Endothelial cell of umbilical vein (primary cell): Measurements from ENCODE around the gene OR4F17. TPM values are rescaled to one million over a fixed set of nuclear protein-coding genes. Genes with fewer than 3 reads are reported as not detected.
"Not testable (repeated sequence)": the region's sequence is repeated elsewhere in the genome, so short reads cannot be mapped to it uniquely, and the experiment has no call there.

Experiments used
- Bru-seq: library from RNA; stranded (reverse); fragments of 400-500 nt; gene quantifications from one replicate; lab custom pipeline; 2021; lab: Mats Ljungman, UMichigan
- BruChase-seq, 2 experiments: library from RNA; stranded (reverse); fragments of 400-500 nt; gene quantifications; one replicate each; lab custom pipeline; 2021; lab: Mats Ljungman, UMichigan
- BruUV-seq: library from RNA; stranded (reverse); fragments of 400-500 nt; replicated peaks from 2 replicates; lab custom pipeline; 2021; lab: Mats Ljungman, UMichigan
- CTCF ChIA-PET: fragments of 300-600, 350-600 bp; sonication (Branson Sonifier 250); formaldehyde crosslinking; loops from one replicate; lab custom pipeline; 2021; ENCODE audit warnings: antibody characterized with exemption, inconsistent platforms; lab: Charles Lee
- POLR2A ChIA-PET: fragments of 300-600, 350-600 bp; sonication (Branson Sonifier 250); formaldehyde crosslinking; loops from one replicate; lab custom pipeline; 2021; ENCODE audit warnings: antibody characterized with exemption, inconsistent platforms; lab: Charles Lee
- DNase-seq: peaks from one replicate; pipeline ENCODE4 v3.0.0-alpha.2; 2011; ENCODE audit warnings: low read depth, low spot score
- FAIRE-seq: peaks from 2 replicates; lab custom pipeline; 2011; peaks lifted over from hg19 to GRCh38; lab: Jason Lieb, UNC
- H2AFZ ChIP-seq: 2 replicates; pipeline ENCODE4 v1.6.0; 2012; ENCODE audit warnings: low read depth, low read length, control low read depth, inconsistent platforms
- H3K27ac ChIP-seq: 2 replicates; pipeline ENCODE4 v1.5.1; 2011; ENCODE audit warnings: low read depth, mild to moderate bottlenecking, control low read depth, low read length, moderate library complexity; ENCODE audit not compliant: insufficient read depth
- H3K27me3 ChIP-seq, 2 experiments: 2 replicates each; pipeline versions ENCODE4 v1.6.0 to v1.6.1; 2011; ENCODE audit warnings: low read length in 2 of 2, mixed read lengths in 1 of 2; ENCODE audit not compliant: control insufficient read depth in 2 of 2, insufficient read depth in 2 of 2
- H3K36me3 ChIP-seq, 2 experiments: 2 replicates in 1 of 2; 3 replicates in 1 of 2; pipeline ENCODE4 v1.5.1; 2011; ENCODE audit warnings: low read length in 2 of 2, mild to moderate bottlenecking in 1 of 2, moderate library complexity in 1 of 2; ENCODE audit not compliant: control insufficient read depth in 2 of 2, insufficient read depth in 2 of 2; ENCODE audit errors: extremely low read depth in 1 of 2
- H3K4me1 ChIP-seq: 3 replicates; pipeline ENCODE4 v1.5.1; 2011; ENCODE audit warnings: mild to moderate bottlenecking, low read length; ENCODE audit not compliant: control insufficient read depth, insufficient read depth; ENCODE audit errors: extremely low read depth
- H3K4me2 ChIP-seq: 2 replicates; pipeline ENCODE4 v1.6.1; 2011; ENCODE audit warnings: low read length, control low read depth, mixed read lengths; ENCODE audit not compliant: insufficient read depth
- H3K4me3 ChIP-seq, 3 experiments: fragments of 200-600 bp in 1 of 3; sonication (generic), shearing (Covaris generic) in 1 of 3; replicated peaks in 1 of 3; 2 replicates each; pipeline ENCODE4 v1.5.1; 2011 to 2016; ENCODE audit warnings: control low read depth in 3 of 3, low read length in 3 of 3, mild to moderate bottlenecking in 2 of 3, inconsistent platforms in 1 of 3, low read depth in 1 of 3, moderate library complexity in 1 of 3; ENCODE audit not compliant: insufficient read depth in 1 of 3
- H3K79me2 ChIP-seq: 2 replicates; pipeline ENCODE4 v1.6.0; 2012; ENCODE audit warnings: low read length, inconsistent platforms; ENCODE audit not compliant: control insufficient read depth, insufficient read depth
- H3K9ac ChIP-seq: replicated peaks from 2 replicates; pipeline ENCODE3; 2011; ENCODE audit warnings: low read length, control low read depth; ENCODE audit not compliant: insufficient read depth; ENCODE audit errors: extremely low read depth
- H3K9me1 ChIP-seq: replicated peaks from 3 replicates; pipeline ENCODE4 v1.6.0; 2011; ENCODE audit warnings: mild to moderate bottlenecking, low read length; ENCODE audit not compliant: control insufficient read depth, insufficient read depth; ENCODE audit errors: extremely low read depth
- H3K9me3 ChIP-seq: replicated peaks from 2 replicates; pipeline ENCODE4 v1.5.1; 2012; ENCODE audit warnings: low read length, inconsistent platforms; ENCODE audit not compliant: control insufficient read depth, insufficient read depth
- H4K20me1 ChIP-seq: replicated peaks from 2 replicates; pipeline ENCODE3; 2011; ENCODE audit warnings: mild to moderate bottlenecking, low read length; ENCODE audit not compliant: control insufficient read depth, insufficient read depth; ENCODE audit errors: extremely low read depth
- dilution Hi-C: fragments of 300-500 bp; cut with MboI; formaldehyde crosslinking; loops from one replicate; pipeline ENCODE4 v1.15.0; 2019; ENCODE audit warnings: low sequenced_read_pairs; ENCODE audit not compliant: extremely low pct_ligation_motif_present
- intact Hi-C: fragments of 100-400 bp; cut with micrococcal nuclease; formaldehyde crosslinking; loops from one replicate; pipeline ENCODE4 v1.10.0; 2022
- long read RNA-seq: library from polyadenylated mRNA; stranded (forward); transcript quantifications from one replicate; pipeline ENCODE4 v2.0.0, GENCODE V29; 2021
- polyA minus RNA-seq, 3 experiments: library from RNA; depleted of rRNA, polyadenylated mRNA; stranded (reverse); fragments of >200 nt; gene quantifications; 1 replicate in 1 of 3; 2 replicates in 2 of 3; pipeline ENCODE4 v1.2.3, GENCODE V29; 2011
- polyA plus RNA-seq, 4 experiments: library from polyadenylated mRNA; depleted of rRNA in 3 of 4; stranded (reverse) in 3 of 4; unstranded in 1 of 4; fragments of >200 nt; gene quantifications; 2 replicates each; pipeline versions ENCODE4 v1.2.1 to v1.2.3, GENCODE V29; 2011 to 2012; ENCODE audit warnings: missing spikeins in 1 of 4
- total RNA-seq: library from RNA; stranded (reverse); gene quantifications from 2 replicates; pipeline ENCODE4 v1.2.3, GENCODE V29; 2021

The OR4F17 gene, protein sequence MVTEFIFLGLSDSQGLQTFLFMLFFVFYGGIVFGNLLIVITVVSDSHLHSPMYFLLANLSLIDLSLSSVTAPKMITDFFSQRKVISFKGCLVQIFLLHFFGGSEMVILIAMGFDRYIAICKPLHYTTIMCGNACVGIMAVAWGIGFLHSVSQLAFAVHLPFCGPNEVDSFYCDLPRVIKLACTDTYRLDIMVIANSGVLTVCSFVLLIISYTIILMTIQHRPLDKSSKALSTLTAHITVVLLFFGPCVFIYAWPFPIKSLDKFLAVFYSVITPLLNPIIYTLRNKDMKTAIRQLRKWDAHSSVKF
- total RNA-seq, result not detected in 2 replicates
- not detected in 2 replicates for polyA plus RNA-seq
- not detected in 2 replicates for polyA plus RNA-seq (2011; cell fraction: cytosol; rRNA removed)
- polyA plus RNA-seq (2011; cell fraction: nucleus; rRNA removed), result not detected in 2 replicates
- not detected in 2 replicates for polyA plus RNA-seq (2012)
- not detected in 2 replicates for polyA minus RNA-seq
- not detected for polyA minus RNA-seq (2011; cell fraction: cytosol; rRNA and poly(A)+ RNA removed)
- polyA minus RNA-seq (2011; cell fraction: nucleus; rRNA and poly(A)+ RNA removed), result not detected in 2 replicates
- not detected for Bru-seq, nascent RNA
- BruChase-seq, experiment 1, labeled RNA remaining after a 6-hour chase, result not detected
- not detected for BruChase-seq, experiment 2, labeled RNA remaining after a 2-hour chase
- long read RNA-seq, result 0 reads

DNA sequence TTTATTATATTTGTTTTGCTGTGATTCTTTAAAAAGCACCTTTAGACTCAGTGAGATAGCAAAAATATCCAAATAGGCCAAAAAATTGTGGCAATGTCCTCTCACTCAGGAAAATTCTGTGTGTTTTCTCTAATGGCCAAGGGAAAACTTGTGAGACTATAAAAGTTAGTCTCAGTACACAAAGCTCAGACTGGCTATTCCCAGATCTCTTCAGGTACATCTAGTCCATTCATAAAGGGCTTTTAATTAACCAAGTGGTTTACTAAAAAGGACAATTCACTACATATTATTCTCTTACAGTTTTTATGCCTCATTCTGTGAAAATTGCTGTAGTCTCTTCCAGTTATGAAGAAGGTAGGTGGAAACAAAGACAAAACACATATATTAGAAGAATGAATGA, at the start of gene OR4F17:
Gene OR4F17, plus strand, starts transcription at position 301 of the 400 bp plus-strand sequence. CDS start 3,575 bp downstream, outside the sequence.
- BruUV-seq, H3K9me3 ChIP-seq, POLR2A ChIA-PET, H3K36me3 ChIP-seq, H2AFZ ChIP-seq, H3K4me2 ChIP-seq, H3K4me3 ChIP-seq, H3K4me1 ChIP-seq, dilution Hi-C loops, DNase-seq, H3K27ac ChIP-seq, H3K9me1 ChIP-seq, H3K27me3 ChIP-seq, FAIRE-seq, H4K20me1 ChIP-seq, intact Hi-C loops, CTCF ChIA-PET, H3K79me2 ChIP-seq, H3K9ac ChIP-seq: not testable (repeated sequence)

GRCh38 chr19:70793-71192, 36.1 kb upstream of the OR4F17 start:
- intact Hi-C loops, H3K36me3 ChIP-seq, H3K4me3 ChIP-seq, H3K4me1 ChIP-seq, H3K27ac ChIP-seq, H3K9ac ChIP-seq, POLR2A ChIA-PET, FAIRE-seq, H4K20me1 ChIP-seq, H3K79me2 ChIP-seq, H2AFZ ChIP-seq, dilution Hi-C loops, H3K27me3 ChIP-seq, H3K4me2 ChIP-seq, H3K9me3 ChIP-seq, H3K9me1 ChIP-seq, DNase-seq, BruUV-seq, CTCF ChIA-PET: not testable (repeated sequence)

DNA sequence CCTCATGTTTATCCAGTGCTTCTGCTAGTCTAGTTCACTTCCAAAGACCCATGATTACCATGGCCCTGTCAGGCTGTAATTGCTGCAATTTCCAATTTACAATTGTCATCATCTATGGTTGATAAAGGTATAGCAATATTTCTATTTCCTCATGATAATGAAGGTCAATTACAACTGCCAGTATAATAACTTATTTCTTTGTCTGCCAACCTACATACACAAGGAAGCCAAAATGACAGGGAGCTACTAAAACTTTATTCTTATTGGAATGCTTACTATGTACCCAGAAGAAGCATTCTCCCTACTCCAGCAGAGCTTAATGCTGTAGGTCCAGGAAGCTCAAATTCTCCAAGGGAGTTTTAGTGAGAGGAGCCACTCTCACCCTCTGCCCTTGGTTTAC, 24.0 kb upstream of the OR4F17 start:
- dilution Hi-C loops, intact Hi-C loops, H4K20me1 ChIP-seq, H3K9ac ChIP-seq, FAIRE-seq, H3K9me3 ChIP-seq, DNase-seq, H3K4me2 ChIP-seq, POLR2A ChIA-PET, H3K27ac ChIP-seq, H3K36me3 ChIP-seq, H3K9me1 ChIP-seq, H2AFZ ChIP-seq, H3K27me3 ChIP-seq, CTCF ChIA-PET, H3K79me2 ChIP-seq, H3K4me3 ChIP-seq, H3K4me1 ChIP-seq, BruUV-seq: not testable (repeated sequence)

DNA sequence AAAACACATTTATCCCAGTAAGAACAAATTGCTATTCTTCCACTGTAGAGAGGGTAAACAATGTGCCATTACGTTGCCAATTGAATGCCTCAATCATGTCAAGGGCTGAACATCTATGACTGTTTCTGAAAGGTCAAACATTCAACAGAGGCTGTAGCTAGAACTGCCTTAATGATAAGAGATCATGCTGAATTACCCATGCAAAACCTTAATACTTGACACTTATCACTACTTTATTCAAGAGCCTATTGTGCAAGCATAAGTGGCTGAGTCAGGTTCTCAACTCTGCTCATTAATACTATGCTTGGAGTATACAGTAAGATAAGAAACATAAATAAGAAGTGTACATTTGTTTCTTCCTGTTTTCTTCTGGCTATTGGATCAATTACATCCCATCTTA, 23.3 kb upstream of the OR4F17 start:
- H3K36me3 ChIP-seq, H4K20me1 ChIP-seq, H3K9me3 ChIP-seq, H3K9me1 ChIP-seq, BruUV-seq, dilution Hi-C loops, POLR2A ChIA-PET, H3K79me2 ChIP-seq, intact Hi-C loops, H2AFZ ChIP-seq, H3K27me3 ChIP-seq, FAIRE-seq, H3K4me1 ChIP-seq, CTCF ChIA-PET, H3K4me2 ChIP-seq, H3K27ac ChIP-seq, DNase-seq, H3K4me3 ChIP-seq, H3K9ac ChIP-seq: not testable (repeated sequence)
